HG03280 (cell line): Measurements from ENCODE around the gene EME1.
"Not testable (repeated sequence)": the region's sequence is repeated elsewhere in the genome, so short reads cannot be mapped to it uniquely, and the experiment has no call there.

Source experiments
- ATAC-seq: cut with Tn5 transposase; IDR thresholded peaks from one replicate; pipeline ENCODE4 v1.9.1; 2021; ENCODE audit warnings: mild to moderate bottlenecking, moderate library complexity; ENCODE audit not compliant: unreplicated experiment

The EME1 gene

GRCh38 chr17:50389534-50389933 is 16.5 kb downstream of the EME1 start:
- no peak for ATAC-seq

DNA sequence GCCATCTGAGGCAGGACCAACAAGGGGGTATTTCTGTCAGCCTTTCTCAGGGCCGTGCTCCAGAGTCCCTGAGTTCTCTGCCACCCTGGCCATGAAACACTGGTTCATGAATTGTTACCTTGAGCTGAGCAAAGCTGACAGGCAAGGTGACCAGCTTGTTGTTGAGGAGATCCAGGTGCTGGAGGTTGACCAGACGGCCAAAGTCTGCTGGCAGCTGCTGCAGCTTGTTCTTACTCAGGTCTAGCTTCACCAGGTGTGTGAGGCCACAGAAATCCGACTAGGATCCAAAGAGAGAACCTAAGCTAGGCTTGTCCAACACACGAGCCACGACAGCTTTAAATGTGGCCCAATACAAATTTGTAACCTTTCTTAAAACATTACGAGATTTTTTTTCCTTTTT is 19.6 kb downstream of the EME1 start:
- ATAC-seq: no peak

DNA sequence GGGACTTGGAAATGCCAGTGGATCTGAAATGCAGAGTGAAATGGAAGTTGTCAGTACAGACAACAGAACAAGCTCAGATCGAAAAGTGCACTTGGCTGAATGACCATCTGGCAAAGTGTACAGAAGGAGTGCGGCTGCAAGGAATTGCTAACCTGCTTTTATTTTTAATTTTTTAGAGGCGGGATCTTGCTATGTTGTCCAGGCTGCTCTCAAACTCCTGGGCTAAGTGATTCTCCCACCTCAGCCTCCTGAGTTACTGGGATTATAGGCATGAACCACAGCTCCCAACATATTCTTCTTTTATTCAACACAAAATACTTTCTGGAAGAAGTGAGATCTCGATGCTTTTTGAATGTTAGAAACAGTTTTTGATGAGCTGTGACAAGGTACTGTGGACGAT is 20.7 kb downstream of the EME1 start:
- ATAC-seq: no peak

- no peak for ATAC-seq
Observed at GRCh38 chr17:50394711-50395110, 21.7 kb downstream of the EME1 start.

- ATAC-seq: no peak
Observed at GRCh38 chr17:50396261-50397110, 23.5 kb downstream of the EME1 start.

GRCh38 chr17:50397111-50397918 is 24.3 kb downstream of the EME1 start, which contains the start of gene LRRC59:
Gene LRRC59, minus strand, starts transcription at chr17:50397523. Its CDS starts 206 bp downstream, at chr17:50397317.
- peak; percentile 94 for ATAC-seq

GRCh38 chr17:50397919-50398285 is 24.9 kb downstream of the EME1 start:
- ATAC-seq: no peak

DNA sequence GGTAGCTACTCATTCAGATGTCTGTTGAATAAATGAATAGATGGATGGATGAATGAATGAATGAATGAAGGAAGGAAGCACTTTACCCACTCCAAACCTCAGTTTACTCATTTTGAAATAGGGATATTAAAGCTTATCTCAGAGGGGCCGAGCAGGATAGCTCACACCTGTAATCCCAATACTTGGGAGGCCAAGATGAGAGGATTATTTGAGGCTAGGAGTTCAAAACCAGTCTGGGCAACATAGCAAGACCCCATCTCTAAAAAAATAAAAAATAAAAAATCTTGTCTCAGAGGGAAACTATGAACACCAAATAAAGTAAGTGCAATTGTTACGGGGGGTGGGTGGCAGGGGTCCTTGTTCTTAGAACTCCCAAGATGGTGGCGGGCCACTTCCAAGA is 25.6 kb downstream of the EME1 start:
- not testable (repeated sequence) for ATAC-seq

- not testable (repeated sequence) for ATAC-seq
Observed at GRCh38 chr17:50399591-50399990, 26.6 kb downstream of the EME1 start.

DNA sequence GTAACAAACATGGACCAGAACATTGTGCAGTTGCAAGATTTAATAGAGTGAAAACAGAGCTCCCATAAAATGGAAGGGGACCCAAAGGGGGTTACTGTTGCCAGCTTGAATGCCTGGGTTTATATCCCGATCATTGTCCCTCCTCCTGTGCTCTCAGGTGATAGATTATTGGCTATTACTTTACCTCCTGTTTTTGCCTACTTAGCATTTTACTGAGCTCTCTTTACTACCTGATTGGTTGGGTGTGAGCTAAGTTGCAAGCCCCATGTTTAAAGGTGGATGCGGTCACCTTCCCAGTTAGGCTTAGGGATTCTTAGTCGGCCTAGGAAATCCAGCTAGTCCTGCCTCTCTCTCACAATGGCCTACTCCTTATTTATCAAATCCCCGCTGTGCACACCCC is 32.3 kb downstream of the EME1 start:
- ATAC-seq: not testable (repeated sequence)

GRCh38 chr17:50406578-50406977 is 33.5 kb downstream of the EME1 start:
- ATAC-seq: no peak

- no peak for ATAC-seq
Observed at GRCh38 chr17:50407921-50408320, 34.9 kb downstream of the EME1 start.

DNA sequence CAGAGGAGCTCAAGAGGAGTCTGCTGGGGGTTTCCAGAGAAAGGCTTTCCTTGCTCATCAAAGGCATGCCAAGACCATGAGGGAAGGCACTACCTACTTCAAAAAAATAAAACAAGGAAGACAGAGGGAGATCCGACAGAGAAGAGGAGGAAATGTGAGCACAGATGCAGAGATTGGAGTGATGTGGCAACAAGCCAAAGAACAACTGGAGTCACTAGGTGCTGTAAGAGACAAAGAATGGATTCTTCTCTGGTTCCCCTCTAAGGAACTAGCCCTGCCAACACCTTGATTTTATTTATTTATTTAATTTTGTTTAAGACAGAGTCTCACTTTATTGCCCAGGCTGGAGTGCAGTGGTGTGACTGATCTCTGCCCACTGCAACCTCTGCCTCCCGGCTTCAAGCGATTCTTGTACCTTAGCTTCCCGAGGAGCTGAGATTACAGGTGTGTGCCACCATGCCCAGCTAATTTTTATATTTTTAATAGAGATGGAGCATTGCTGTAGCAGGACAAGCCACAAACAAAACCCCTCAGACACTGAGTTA is 39.2 kb downstream of the EME1 start:
- no peak for ATAC-seq

GRCh38 chr17:50414808-50415207 is 41.8 kb downstream of the EME1 start:
- ATAC-seq: no peak

GRCh38 chr17:50419577-50419976 is 46.5 kb downstream of the EME1 start:
- ATAC-seq: not testable (repeated sequence)

GRCh38 chr17:50420419-50421112 is 47.5 kb downstream of the EME1 start:
- no peak for ATAC-seq

- no peak for ATAC-seq
Observed at GRCh38 chr17:50421308-50422051, 48.5 kb downstream of the EME1 start.

GRCh38 chr17:50422738-50423137 is 49.7 kb downstream of the EME1 start:
- ATAC-seq: no peak

- ATAC-seq: no peak
Observed at GRCh38 chr17:50423553-50424159, 50.6 kb downstream of the EME1 start.
